Measurements from ENCODE around the gene XRCC3. TPM values are rescaled to one million over a fixed set of nuclear protein-coding genes. Genes with fewer than 3 reads are reported as not detected.

XRCC3 gene
- total and polyA plus RNA-seq, 2 of the 8 experiments (the other 6 are each of a cell fraction or from before 2014, with no cell fraction given): 36.9 to 41.8 TPM

GRCh38 chr14:103712633-103713247 lies 2.5 kb downstream of the XRCC3 start:
- Histone ChIP-seq H3K36me3 (ENCODE audit: control insufficient read depth in 2 of 4, insufficient read depth in 4 of 4, low read length in 3 of 4) (peaks cover 9 to 26% (median 15%) of the 10 kb centered on the region in 4 experiments; a peak in 5 of 8 replicates), H3K4me1 (replicated peaks in 1 of 4; ENCODE audit: control insufficient read depth in 3 of 4, insufficient read depth in 4 of 4, low read length in 3 of 4) (peaks cover 0 to 17% (median 8%) of the 10 kb centered on the region in 4 experiments; a peak in 6 of 7 replicates), H3K23ac (ENCODE audit: insufficient read length) (no peak overlapping the region), H3K4me2 (ENCODE audit: insufficient read depth in 1 of 2, low read depth in 2 of 2, low read length in 2 of 2) (no peak overlapping the region), H2BK5ac (ENCODE audit: low read depth, low read length) (no peak overlapping the region), H2BK12ac (ENCODE audit: low read depth, low read length) (no peak overlapping the region), H2BK120ac (replicated peaks; ENCODE audit: low read depth, low read length) (no peak overlapping the region), H3K27me3 (replicated peaks in 1 of 4; ENCODE audit: control insufficient read depth in 3 of 4, extremely low read depth in 1 of 4, insufficient read depth in 3 of 4, low read length in 3 of 4) (no peaks in the 10 kb centered on the region), H4K8ac (ENCODE audit: extremely low read depth, insufficient read depth, low read length) (no peak overlapping the region; the same call in 1 of the 2 replicates), H3K4ac (replicated peaks; ENCODE audit: insufficient read length, low read depth, low read length) (no peak overlapping the region), H3K9me3 (ENCODE audit: insufficient read depth in 2 of 2, low read depth in 1 of 2, low read length in 1 of 2) (no peaks in the 10 kb centered on the region), H2AFZ (ENCODE audit: low read length) (no peak overlapping the region), H2BK20ac (ENCODE audit: low read length) (no peak overlapping the region), H3K79me1 (ENCODE audit: low read depth, low read length) (peaks cover 13% of the 10 kb centered on the region), H3K56ac (replicated peaks; ENCODE audit: insufficient read length, low read depth, low read length) (no peak overlapping the region), H3K27ac (ENCODE audit: low read depth, low read length) (no peak overlapping the region), H2AK5ac (ENCODE audit: low read depth, low read length) (no peak overlapping the region), H3K23me2 (ENCODE audit: low read depth, low read length) (peaks cover 4% of the 10 kb centered on the region; the same call in 1 of the 2 replicates), H3K14ac (ENCODE audit: insufficient read length) (no peak overlapping the region), H3K18ac (ENCODE audit: extremely low read depth, low read length) (no peak overlapping the region), H4K20me1 (replicated peaks in 1 of 2; ENCODE audit: control insufficient read depth in 1 of 2, insufficient read depth in 2 of 2, low read length in 2 of 2) (peaks cover 17 to 52% of the 10 kb centered on the region in 2 experiments), H3K79me2 (ENCODE audit: control insufficient read depth in 1 of 2, insufficient read depth in 2 of 2, low read length in 2 of 2) (peaks cover 0 to 30% of the 10 kb centered on the region in 2 experiments; a peak in 3 of 4 replicates), H3K9ac (replicated peaks in 1 of 4; ENCODE audit: extremely low read depth in 1 of 4, low read depth in 3 of 4, low read length in 3 of 4) (no peak overlapping the region), H3K4me3 (ENCODE audit: extremely low read depth in 1 of 4, insufficient read depth in 2 of 4, low read depth in 3 of 4, low read length in 4 of 4) (no peak overlapping the region), H2BK15ac (ENCODE audit: low read length) (no peak overlapping the region), H4K5ac (ENCODE audit: insufficient read length, low read depth, low read length) (no peak overlapping the region), H4K91ac (replicated peaks; ENCODE audit: insufficient read length, low read length) (no peak overlapping the region)
- ChIA-PET CTCF (ENCODE audit: partially characterized antibody) (interaction anchor here (0.6 to 1.9 kb wide), 5 partner anchors 13 to 197 kb away, joined by 3 to 8 read pairs (median 4); no protein-coding TSS in a partner anchor), POLR2A (ENCODE audit: partially characterized antibody) (interaction anchor here (0.9 to 1.9 kb wide), 7 partner anchors 8 to 32 kb away, joined by 3 to 8 read pairs (median 3); no protein-coding TSS in a partner anchor)
- WGBS, 2 experiments (ENCODE audit: extremely low coverage in 1 of 2, insufficient coverage in 1 of 2, insufficient read length in 1 of 2, insufficient replicate concordance in 2 of 2, low coverage in 1 of 2, low lambda C conversion rate in 2 of 2, missing lambda C conversion rate in 1 of 2): 93% methylated on average over 23 of the region's 24 CpGs; no CpG with 5 or more reads in 1 of the 2 experiments
- no peak for FAIRE-seq
- no peak for TF ChIP-seq POU5F1 (IDR thresholded peaks at IDR 0.05; ENCODE audit: low read depth, low read length)
- peak; percentile 45; the same call in 1 of the 2 replicates for TF ChIP-seq E2F6 (IDR thresholded peaks at IDR 0.05)
- no peak for DNase-seq (ENCODE audit: low read depth in 1 of 2, low spot score in 2 of 2)

Data from H1 (cell line).